ENCODE measurements around the gene NDUFS8. TPM values are rescaled to one million over a fixed set of nuclear protein-coding genes. Genes with fewer than 3 reads are reported as not detected.

Gene NDUFS8
- total and polyA plus RNA-seq, 2 of the 4 experiments (the other 2 are of a cell fraction), result 85.9 to 131 TPM

- Histone ChIP-seq H4K5ac (ENCODE audit: low read depth, low read length) (no peak overlapping the region), H2BK20ac (ENCODE audit: low read depth, low read length) (no peak overlapping the region), H2AK9ac (replicated peaks; ENCODE audit: low read depth, low read length, poor library complexity) (no peak overlapping the region), H3K9me3 (ENCODE audit: control insufficient read depth, insufficient read depth, low read length) (no peaks in the 10 kb centered on the region), H3K27ac (ENCODE audit: insufficient read depth, low read length) (no peak overlapping the region), H3K79me1 (ENCODE audit: low read depth in 1 of 2, low read length in 2 of 2) (no peaks in the 10 kb centered on the region), H4K91ac (ENCODE audit: insufficient read depth, low read depth, low read length) (no peak overlapping the region), H2AFZ (replicated peaks; ENCODE audit: low read length, poor library complexity) (no peak overlapping the region), H3K56ac (ENCODE audit: extremely low read depth, insufficient read depth, low read length) (no peak overlapping the region), H3K4ac (ENCODE audit: low read depth, low read length) (no peak overlapping the region), H3K4me1 (ENCODE audit: control insufficient read depth, insufficient read depth, low read length) (no peaks in the 10 kb centered on the region), H4K8ac (ENCODE audit: low read depth in 2 of 2, low read length in 2 of 2) (no peak overlapping the region), H3K4me2 (ENCODE audit: low read depth, low read length) (no peak overlapping the region), H2BK120ac (ENCODE audit: low read depth, low read length) (no peak overlapping the region), H3K9me1 (ENCODE audit: insufficient read depth, low read length) (peaks cover 4% of the 10 kb centered on the region; the same call in 1 of the 2 replicates), H3K18ac (ENCODE audit: low read depth, low read length) (no peak overlapping the region), H3K27me3 (ENCODE audit: control insufficient read depth, insufficient read depth, low read length) (no peaks in the 10 kb centered on the region), H3K36me3 (ENCODE audit: control insufficient read depth, insufficient read depth, low read length) (peaks cover 48% of the 10 kb centered on the region), H3K4me3 (ENCODE audit: insufficient read depth, low read depth, low read length) (no peak overlapping the region), H2BK15ac (ENCODE audit: low read depth, low read length) (no peak overlapping the region), H3K23ac (ENCODE audit: low read depth, low read length) (no peak overlapping the region), H2BK5ac (ENCODE audit: low read depth, low read length, poor library complexity, severe bottlenecking) (no peak overlapping the region), H3K9ac (ENCODE audit: low read depth, low read length) (no peak overlapping the region), H3K14ac (replicated peaks; ENCODE audit: low read depth, low read length) (no peak overlapping the region), H4K20me1 (ENCODE audit: insufficient read depth, low read length) (no peaks in the 10 kb centered on the region), H2AK5ac (ENCODE audit: low read depth, low read length) (no peak overlapping the region)
- intact Hi-C loops (cut with micrococcal nuclease) (no loop called here), dilution Hi-C loops (cut with HindIII; ENCODE audit: low sequenced_read_pairs, unreplicated experiment) (no loop called here), in situ Hi-C loops (cut with MboI; ENCODE audit: low sequenced_read_pairs) (loop anchor here (10.0 kb wide), 1 partner anchor 109 kb away; no protein-coding TSS in a partner anchor)
- TF ChIP-seq NFE2L2 (IDR thresholded peaks at IDR 0.05; ENCODE audit: low read depth, low read length) (no peak), RCOR1 (IDR thresholded peaks at IDR 0.05; ENCODE audit: insufficient replicate concordance, low read length) (no peak), CEBPB (IDR thresholded peaks at IDR 0.05; ENCODE audit: low read depth, low read length) (no peak), FOS (IDR thresholded peaks at IDR 0.05; ENCODE audit: low read depth, low read length) (no peak), SMC3 (IDR thresholded peaks at IDR 0.05; ENCODE audit: low read depth, low read length) (no peak), MAZ (IDR thresholded peaks at IDR 0.05; ENCODE audit: borderline replicate concordance, low read depth, low read length) (no peak), CHD1 (IDR thresholded peaks at IDR 0.05; ENCODE audit: low read depth, low read length) (no peak), MAFK (IDR thresholded peaks at IDR 0.05; ENCODE audit: low read depth, low read length) (no peak), POLR2A (IDR thresholded peaks at IDR 0.05; ENCODE audit: low read depth, low read length) (no peak), MXI1 (IDR thresholded peaks at IDR 0.05; ENCODE audit: borderline replicate concordance, low read depth, low read length) (no peak), ELK1 (IDR thresholded peaks at IDR 0.05; ENCODE audit: borderline replicate concordance, low read depth, low read length) (no peak), BHLHE40 (IDR thresholded peaks at IDR 0.05; ENCODE audit: low read depth, low read length) (no peak)
- TF ChIP-seq, protein P1, sequence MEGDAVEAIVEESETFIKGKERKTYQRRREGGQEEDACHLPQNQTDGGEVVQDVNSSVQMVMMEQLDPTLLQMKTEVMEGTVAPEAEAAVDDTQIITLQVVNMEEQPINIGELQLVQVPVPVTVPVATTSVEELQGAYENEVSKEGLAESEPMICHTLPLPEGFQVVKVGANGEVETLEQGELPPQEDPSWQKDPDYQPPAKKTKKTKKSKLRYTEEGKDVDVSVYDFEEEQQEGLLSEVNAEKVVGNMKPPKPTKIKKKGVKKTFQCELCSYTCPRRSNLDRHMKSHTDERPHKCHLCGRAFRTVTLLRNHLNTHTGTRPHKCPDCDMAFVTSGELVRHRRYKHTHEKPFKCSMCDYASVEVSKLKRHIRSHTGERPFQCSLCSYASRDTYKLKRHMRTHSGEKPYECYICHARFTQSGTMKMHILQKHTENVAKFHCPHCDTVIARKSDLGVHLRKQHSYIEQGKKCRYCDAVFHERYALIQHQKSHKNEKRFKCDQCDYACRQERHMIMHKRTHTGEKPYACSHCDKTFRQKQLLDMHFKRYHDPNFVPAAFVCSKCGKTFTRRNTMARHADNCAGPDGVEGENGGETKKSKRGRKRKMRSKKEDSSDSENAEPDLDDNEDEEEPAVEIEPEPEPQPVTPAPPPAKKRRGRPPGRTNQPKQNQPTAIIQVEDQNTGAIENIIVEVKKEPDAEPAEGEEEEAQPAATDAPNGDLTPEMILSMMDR (conservative IDR thresholded peaks at IDR 0.05; ENCODE audit: low read depth, low read length), result no peak
- no peak for ATAC-seq (ENCODE audit: low read depth)
- ChIA-PET POLR2A (ENCODE audit: unreplicated experiment) (interaction anchor here (0.6 kb wide), 1 partner anchor 30 kb away, joined by 5 read pairs; no protein-coding TSS in a partner anchor), CTCF (no interaction called here)
- WGBS, 2 experiments (ENCODE audit: extremely low coverage in 2 of 2, insufficient read length in 1 of 2), result 83% methylated on average over 1 of the region's 5 CpGs; no CpG with 5 or more reads in 1 of the 2 experiments
- DNase-seq, result no peak
- BruUV-seq (replicated peaks), result no TSS peak
These were observed 35.4 kb downstream of the NDUFS8 start for GRCh38 chr11:68065841-68066240.
